ENCODE data around the gene TOR1B. TPM values are rescaled to one million over a fixed set of nuclear protein-coding genes. Genes with fewer than 3 reads are reported as not detected.

TOR1B gene
- total RNA-seq, 4 donors from 2014 or later = 17.5 to 55.4 (median 33.8) TPM

DNA sequence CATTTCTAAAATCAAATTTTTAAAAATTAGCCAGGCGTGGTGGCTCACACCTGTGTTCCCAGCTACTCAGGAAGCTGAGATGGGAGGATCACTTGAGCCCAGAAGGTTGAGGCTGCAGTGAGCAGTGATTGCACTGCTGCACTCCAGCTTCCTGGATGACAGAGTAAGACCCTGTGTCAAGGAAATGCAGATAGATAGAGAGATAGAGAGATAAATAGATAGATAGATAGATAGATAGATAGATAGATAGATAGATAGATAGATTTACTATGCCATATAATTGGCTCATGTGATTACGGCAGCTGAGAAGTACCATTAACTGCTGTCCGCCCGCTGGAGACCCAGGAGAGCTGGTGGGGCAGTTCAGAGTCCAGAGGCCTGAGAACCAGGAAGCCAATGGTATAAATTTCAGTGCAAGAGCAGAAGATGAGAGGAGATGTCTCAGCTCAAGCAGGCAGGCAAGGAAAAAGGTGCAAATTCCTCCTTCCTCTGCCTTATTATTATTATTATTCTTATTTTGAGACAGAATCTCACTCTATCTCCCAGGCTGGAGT lies 37.1 kb upstream of the TOR1B start:
- Histone ChIP-seq H3K4me3 (no peak overlapping the region), H3K4me1 (peaks cover 0 to 11% (median 0%) of the 10 kb centered on the region in 3 donors), H3K27me3 (no peaks in the 10 kb centered on the region), H3K9me3 (no peaks in the 10 kb centered on the region), H3K27ac (no peak overlapping the region), H3K36me3 (no peaks in the 10 kb centered on the region)
- WGBS, 2 donors (ENCODE audit: low coverage in 1 of 2) = 90 to 93% methylated on average over 3 to 4 of the region's 4 CpGs
- TF ChIP-seq EP300 (IDR thresholded peaks at IDR 0.05) = no peak
- no peak for ATAC-seq

DNA sequence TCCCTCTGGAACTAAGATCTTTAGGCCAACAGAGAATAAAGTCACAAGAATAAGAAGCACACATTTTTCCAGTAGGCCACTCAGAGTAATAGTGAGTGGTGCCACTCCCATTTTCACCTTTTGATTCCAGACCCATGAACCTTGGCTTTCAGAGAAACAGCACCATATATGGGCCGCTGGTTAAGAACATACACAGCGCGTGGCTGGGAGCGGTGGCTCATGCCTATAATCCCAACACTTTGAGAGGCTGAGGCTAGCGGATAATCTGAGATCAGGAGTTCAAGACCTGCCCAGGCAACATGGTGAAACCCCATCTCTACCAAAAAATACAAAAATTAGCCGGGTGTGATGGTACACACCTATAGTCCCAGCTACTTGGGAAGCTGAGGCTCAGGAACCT lies 34.5 kb upstream of the TOR1B start:
- ATAC-seq = no peak
- no peaks in the 10 kb centered on the region for H3K36me3 ChIP-seq
- no peak overlapping the region for H3K4me3 ChIP-seq
- no peak overlapping the region for H3K27ac ChIP-seq
- no peaks in the 10 kb centered on the region for H3K27me3 ChIP-seq
- H3K4me1 ChIP-seq = no peaks in the 10 kb centered on the region
- WGBS, 2 donors (ENCODE audit: low coverage in 1 of 2) = 92 to 100% methylated on average over 1 to 6 of the region's 6 CpGs
- H3K9me3 ChIP-seq = no peaks in the 10 kb centered on the region
- TF ChIP-seq POLR2AphosphoS5 (IDR thresholded peaks at IDR 0.05) (no peak), EP300 (IDR thresholded peaks at IDR 0.05) (no peak), POLR2A (IDR thresholded peaks at IDR 0.05) (no peak)
- TF ChIP-seq, protein P1, sequence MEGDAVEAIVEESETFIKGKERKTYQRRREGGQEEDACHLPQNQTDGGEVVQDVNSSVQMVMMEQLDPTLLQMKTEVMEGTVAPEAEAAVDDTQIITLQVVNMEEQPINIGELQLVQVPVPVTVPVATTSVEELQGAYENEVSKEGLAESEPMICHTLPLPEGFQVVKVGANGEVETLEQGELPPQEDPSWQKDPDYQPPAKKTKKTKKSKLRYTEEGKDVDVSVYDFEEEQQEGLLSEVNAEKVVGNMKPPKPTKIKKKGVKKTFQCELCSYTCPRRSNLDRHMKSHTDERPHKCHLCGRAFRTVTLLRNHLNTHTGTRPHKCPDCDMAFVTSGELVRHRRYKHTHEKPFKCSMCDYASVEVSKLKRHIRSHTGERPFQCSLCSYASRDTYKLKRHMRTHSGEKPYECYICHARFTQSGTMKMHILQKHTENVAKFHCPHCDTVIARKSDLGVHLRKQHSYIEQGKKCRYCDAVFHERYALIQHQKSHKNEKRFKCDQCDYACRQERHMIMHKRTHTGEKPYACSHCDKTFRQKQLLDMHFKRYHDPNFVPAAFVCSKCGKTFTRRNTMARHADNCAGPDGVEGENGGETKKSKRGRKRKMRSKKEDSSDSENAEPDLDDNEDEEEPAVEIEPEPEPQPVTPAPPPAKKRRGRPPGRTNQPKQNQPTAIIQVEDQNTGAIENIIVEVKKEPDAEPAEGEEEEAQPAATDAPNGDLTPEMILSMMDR (IDR thresholded peaks at IDR 0.05) = no peak

DNA sequence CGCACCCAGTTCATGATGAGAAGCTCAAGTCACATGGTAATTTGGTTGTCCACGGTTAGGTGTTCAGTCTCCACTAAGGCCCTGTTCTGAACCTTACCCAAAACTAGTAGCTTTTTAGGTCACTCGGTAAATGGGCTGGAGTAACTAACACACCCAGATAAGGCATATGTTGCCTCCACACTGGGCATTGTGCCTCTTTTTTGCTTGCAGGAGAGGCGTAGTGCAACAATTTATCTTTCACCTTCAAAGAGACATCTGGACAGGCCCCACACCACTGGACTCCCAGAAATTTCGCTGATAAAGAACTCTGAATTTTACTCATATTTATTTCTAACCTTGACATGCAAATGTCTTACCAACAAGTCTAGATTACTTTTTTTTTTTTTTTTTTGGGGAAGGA lies 33.3 kb upstream of the TOR1B start:
- Histone ChIP-seq H3K9me3 (no peaks in the 10 kb centered on the region), H3K36me3 (no peaks in the 10 kb centered on the region), H3K27me3 (no peaks in the 10 kb centered on the region), H3K4me3 (no peak overlapping the region), H3K27ac (no peak overlapping the region), H3K4me1 (no peaks in the 10 kb centered on the region)
- 51 to 80% methylated on average over 2 to 4 of the region's 5 CpGs for WGBS, 2 donors (ENCODE audit: low coverage in 1 of 2)
- TF ChIP-seq POLR2AphosphoS5 (IDR thresholded peaks at IDR 0.05) = no peak
- TF ChIP-seq, protein P1 (IDR thresholded peaks at IDR 0.05) = no peak
- no peak for TF ChIP-seq POLR2A (IDR thresholded peaks at IDR 0.05)
- no peak for TF ChIP-seq EP300 (IDR thresholded peaks at IDR 0.05)
- ATAC-seq = no peak

DNA sequence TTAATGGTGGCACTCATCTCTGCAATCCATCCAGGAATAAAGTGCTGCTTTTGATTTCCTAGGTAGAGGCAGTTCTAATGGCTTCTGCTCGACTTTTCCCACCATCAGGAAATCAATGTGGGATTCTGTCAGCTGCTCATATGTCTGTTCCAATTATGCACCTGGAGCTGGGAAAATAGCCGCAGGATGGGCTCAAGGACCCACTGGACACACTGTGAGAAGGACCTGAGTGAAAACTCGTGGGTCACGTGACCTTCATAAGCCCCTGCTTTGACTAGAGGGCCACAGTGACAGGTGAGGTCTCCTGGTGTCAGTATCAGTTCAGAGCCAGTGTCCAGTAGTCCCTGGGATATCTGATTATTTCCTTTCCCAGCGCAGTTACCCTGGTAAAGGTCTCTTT lies 32.2 kb upstream of the TOR1B start:
- H3K4me3 ChIP-seq = no peak overlapping the region
- no peaks in the 10 kb centered on the region for H3K36me3 ChIP-seq
- ATAC-seq = no peak
- H3K27me3 ChIP-seq = no peaks in the 10 kb centered on the region
- TF ChIP-seq EP300 (IDR thresholded peaks at IDR 0.05) = no peak
- no peak for TF ChIP-seq POLR2A (IDR thresholded peaks at IDR 0.05)
- TF ChIP-seq, protein P1 (IDR thresholded peaks at IDR 0.05) = no peak
- no peak for TF ChIP-seq POLR2AphosphoS5 (IDR thresholded peaks at IDR 0.05)
- no peaks in the 10 kb centered on the region for H3K9me3 ChIP-seq
- 80 to 86% methylated on average over 1 to 4 of the region's 5 CpGs for WGBS, 2 donors (ENCODE audit: low coverage in 1 of 2)
- H3K4me1 ChIP-seq = no peaks in the 10 kb centered on the region
- H3K27ac ChIP-seq = no peak overlapping the region

DNA sequence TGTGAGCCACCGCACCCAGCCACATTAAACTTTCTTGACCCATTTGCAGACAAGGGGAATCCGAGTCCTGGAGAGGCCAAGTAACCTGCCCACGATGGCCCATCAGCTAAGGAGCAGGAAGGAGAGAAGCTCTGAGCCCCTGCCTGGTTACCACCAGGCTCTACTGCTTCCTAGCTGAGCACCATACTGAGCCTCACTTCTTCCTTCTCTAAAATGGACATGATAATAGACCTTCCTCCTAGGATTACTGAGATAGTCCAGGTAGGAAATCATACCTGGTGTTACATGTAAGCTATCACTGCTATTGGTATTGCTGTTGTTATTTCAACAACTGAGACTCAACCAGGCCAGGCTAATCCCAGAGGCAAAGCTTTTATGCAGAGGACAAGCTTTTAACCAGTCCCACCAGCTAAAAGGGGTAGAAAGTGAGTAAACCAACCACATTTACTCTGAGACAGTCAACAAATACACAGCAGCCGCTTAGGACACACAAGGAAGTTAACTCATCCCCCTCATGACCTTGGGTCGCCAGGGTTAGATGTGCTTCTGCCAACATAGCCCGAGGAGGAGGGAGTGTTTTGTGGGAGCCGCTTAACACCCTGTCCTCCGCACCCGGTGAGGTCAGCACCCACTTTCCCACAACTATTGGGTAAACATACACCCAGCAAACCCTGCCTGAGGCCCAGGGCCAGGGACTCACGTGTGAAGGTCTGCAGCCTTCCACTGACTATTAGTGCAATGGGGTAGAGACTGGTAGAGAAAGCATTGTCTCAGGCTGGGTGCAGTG lies 29.5 kb upstream of the TOR1B start:
- WGBS, 2 donors (ENCODE audit: low coverage in 1 of 2) = 78% methylated on average over 3 of the region's 10 CpGs; no CpG with 5 or more reads in 1 of the 2 donors
- peaks cover 0 to 17% (median 15%) of the 10 kb centered on the region in 3 donors for H3K4me1 ChIP-seq
- no peak for ATAC-seq
- no peaks in the 10 kb centered on the region for H3K27me3 ChIP-seq
- no peak for TF ChIP-seq POLR2AphosphoS5 (IDR thresholded peaks at IDR 0.05)
- TF ChIP-seq, protein P1 (IDR thresholded peaks at IDR 0.05) = no peak
- TF ChIP-seq POLR2A (IDR thresholded peaks at IDR 0.05) = no peak
- no peak for TF ChIP-seq EP300 (IDR thresholded peaks at IDR 0.05)
- no peak overlapping the region for H3K4me3 ChIP-seq
- H3K9me3 ChIP-seq = no peaks in the 10 kb centered on the region
- H3K36me3 ChIP-seq = no peaks in the 10 kb centered on the region
- no peak overlapping the region for H3K27ac ChIP-seq

Data from gastroesophageal sphincter (tissue), 4 donors.